Subcutaneous abdominal adipose tissue (tissue), 5 donors: Measurements from ENCODE around the gene RRAD.

ENCODE experiments used
- H3K27ac ChIP-seq: one replicate; pipeline ENCODE4 v1.7.0; 2013; ENCODE audit warnings: low read depth, mild to moderate bottlenecking, inconsistent platforms, low read length, moderate library complexity
- H3K27me3 ChIP-seq, 5 donors: one replicate each; pipeline ENCODE4 v1.7.0; 2013; ENCODE audit warnings: low read length in 5 of 5, inconsistent platforms in 1 of 5; ENCODE audit not compliant: control insufficient read depth in 5 of 5, insufficient read depth in 4 of 5
- H3K36me3 ChIP-seq, 5 donors: one replicate each; pipeline ENCODE4 v1.7.0; 2013; ENCODE audit warnings: low read length in 5 of 5; ENCODE audit not compliant: control insufficient read depth in 5 of 5, insufficient read depth in 5 of 5
- H3K4me1 ChIP-seq, 5 donors: one replicate each; pipeline ENCODE4 v1.7.0; 2013; ENCODE audit warnings: low read length in 5 of 5, mild to moderate bottlenecking in 3 of 5, moderate library complexity in 1 of 5; ENCODE audit not compliant: control insufficient read depth in 5 of 5, insufficient read depth in 5 of 5
- H3K4me3 ChIP-seq, 5 donors: one replicate each; pipeline ENCODE4 v1.7.0; 2013; ENCODE audit warnings: low read length in 5 of 5, low read depth in 1 of 5
- H3K9ac ChIP-seq, 5 donors: one replicate each; pipeline ENCODE4 v1.7.0; 2013; ENCODE audit warnings: low read length in 5 of 5, mild to moderate bottlenecking in 4 of 5, moderate library complexity in 3 of 5
- H3K9me3 ChIP-seq, 5 donors: one replicate each; pipeline ENCODE4 v1.7.0; 2013; ENCODE audit warnings: low read length in 5 of 5; ENCODE audit not compliant: control insufficient read depth in 5 of 5
- donor health status: healthy.
- donor health status: healthy.
- donor health status: healthy.
- donor health status: healthy.
- donor health status: healthy.

RRAD gene

GRCh38 chr16:66910175-66910940, 15.0 kb downstream of the RRAD start:
- no peak overlapping the region for H3K9ac ChIP-seq
- no peak overlapping the region for H3K27ac ChIP-seq
- no peak overlapping the region for H3K4me3 ChIP-seq

DNA sequence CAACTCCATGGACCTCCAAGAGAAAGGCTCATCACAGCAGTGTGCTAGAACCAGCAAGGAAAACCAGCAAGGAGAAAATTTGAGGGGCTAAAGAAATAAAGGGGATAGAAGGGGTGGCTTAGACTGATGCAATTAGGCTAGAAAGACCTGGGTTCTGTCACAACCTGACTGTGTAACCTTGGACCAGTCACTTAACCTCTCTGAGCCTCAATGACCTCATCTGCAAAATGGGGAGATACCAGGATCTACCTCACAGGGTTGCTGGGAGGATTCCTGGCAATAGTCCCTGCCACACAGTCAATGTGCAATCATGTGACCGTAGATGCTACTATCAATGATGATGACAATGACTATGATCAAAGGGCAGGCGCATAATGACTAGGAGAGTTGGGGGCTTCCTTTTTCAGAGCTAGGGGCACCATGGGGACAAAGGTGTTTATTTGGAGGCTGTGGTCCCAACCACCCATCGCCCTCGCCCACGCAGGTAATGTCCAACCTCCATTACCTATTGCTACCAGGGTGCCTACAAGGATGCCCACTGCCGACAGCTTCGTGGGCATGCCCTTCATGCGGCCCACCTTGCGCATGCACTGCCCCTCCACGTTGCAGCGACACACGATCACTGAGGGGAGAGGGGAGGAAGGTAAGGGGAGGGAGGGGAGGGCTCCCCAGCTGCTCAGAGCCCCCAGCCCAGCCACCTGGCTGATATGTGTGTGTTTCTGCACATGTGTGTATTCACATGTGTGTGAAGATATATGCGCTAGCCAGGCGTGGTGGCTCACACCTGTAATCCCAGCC, 16.4 kb downstream of the RRAD start:
- H3K9me3 ChIP-seq: no peaks in the 10 kb centered on the region
- peaks cover 0 to 1% (median 0%) of the 10 kb centered on the region in 5 donors for H3K4me1 ChIP-seq
- H3K27ac ChIP-seq: no peak overlapping the region
- peaks cover 0 to 20% (median 7%) of the 10 kb centered on the region in 5 donors for H3K27me3 ChIP-seq
- no peaks in the 10 kb centered on the region for H3K36me3 ChIP-seq
- no peak overlapping the region for H3K4me3 ChIP-seq
- no peak overlapping the region for H3K9ac ChIP-seq

More at GRCh38 chr16:66910175-66910940, 15.0 kb downstream of the RRAD start:
- no peaks in the 10 kb centered on the region for H3K36me3 ChIP-seq
- H3K9me3 ChIP-seq: no peaks in the 10 kb centered on the region
- H3K27me3 ChIP-seq: peaks cover 0 to 25% (median 13%) of the 10 kb centered on the region in 5 donors
- peaks cover 0 to 1% (median 0%) of the 10 kb centered on the region in 5 donors for H3K4me1 ChIP-seq

DNA sequence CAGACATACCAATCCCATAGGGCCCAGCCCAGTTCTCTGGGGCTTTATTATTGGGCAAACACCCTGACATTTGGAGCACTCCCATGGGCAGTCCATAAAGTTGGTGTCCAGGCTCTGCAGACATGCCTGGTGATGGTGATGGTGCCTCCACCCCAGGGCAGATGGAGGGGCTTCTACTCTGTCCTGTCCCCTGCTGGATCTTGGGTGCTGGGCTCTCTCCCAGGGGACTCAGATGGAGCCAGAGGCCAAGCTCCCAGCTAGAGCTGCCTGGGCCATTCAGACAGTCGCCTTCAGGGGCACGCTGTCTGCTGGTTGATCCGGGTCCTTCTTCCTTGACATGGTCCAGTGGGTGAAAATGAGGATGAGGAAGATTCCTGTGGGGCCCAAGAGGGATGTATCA, 17.2 kb downstream of the RRAD start:
- no peak overlapping the region for H3K9ac ChIP-seq

DNA sequence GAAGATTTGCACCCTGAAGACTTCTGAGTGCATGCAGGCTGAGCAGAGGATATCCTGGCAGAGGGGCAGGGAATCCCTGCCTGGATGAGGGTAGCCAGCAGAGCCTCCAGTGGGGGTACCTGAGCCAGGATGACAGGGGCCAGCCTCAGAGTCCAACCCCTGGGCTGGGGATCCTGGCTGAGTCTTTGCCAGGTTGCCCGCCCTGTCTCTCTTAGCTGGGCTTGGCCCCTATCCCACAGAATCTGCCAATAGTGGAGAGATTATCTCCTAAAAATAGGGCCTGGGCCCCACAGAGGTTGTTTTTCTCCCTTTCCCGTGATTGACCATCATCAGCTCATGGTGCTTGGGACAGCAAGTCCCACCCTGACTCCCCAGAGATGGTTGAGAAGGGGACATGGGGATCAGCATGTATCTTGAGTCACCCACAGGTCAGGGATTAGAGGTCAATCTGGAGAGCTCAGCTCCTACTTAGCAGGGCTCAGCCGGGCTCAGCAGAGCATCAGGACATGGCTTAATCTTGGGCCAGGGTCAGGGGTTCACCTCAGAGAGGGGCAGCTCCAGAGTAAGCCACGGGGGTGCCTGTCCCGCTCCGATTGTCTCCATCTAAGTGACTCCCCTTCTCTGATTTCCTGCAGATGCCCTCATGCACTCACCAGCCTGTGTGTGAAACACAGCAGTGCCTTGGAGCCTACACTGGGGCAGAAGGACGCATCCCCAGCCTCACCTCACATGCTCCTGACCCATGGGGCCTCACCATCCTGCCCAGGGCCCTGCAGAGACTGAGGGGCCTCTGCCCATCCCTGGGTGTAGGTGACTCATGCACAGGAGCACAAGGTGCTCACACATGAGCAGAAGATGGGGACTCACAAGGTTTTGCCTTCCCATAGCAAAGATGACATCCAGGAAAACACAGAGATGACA, 18.2 kb downstream of the RRAD start:
- Histone ChIP-seq H3K4me3 (no peak overlapping the region), H3K27ac (no peak overlapping the region), H3K9me3 (no peaks in the 10 kb centered on the region), H3K9ac (no peak overlapping the region), H3K27me3 (peaks cover 0 to 11% (median 4%) of the 10 kb centered on the region in 5 donors), H3K4me1 (peaks cover 0 to 1% (median 0%) of the 10 kb centered on the region in 5 donors), H3K36me3 (no peaks in the 10 kb centered on the region)

More for the DNA sequence above, 17.2 kb downstream of the RRAD start:
- Histone ChIP-seq H3K4me1 (peaks cover 0 to 1% (median 0%) of the 10 kb centered on the region in 5 donors), H3K4me3 (no peak overlapping the region), H3K36me3 (no peaks in the 10 kb centered on the region), H3K27ac (no peak overlapping the region), H3K27me3 (peaks cover 0 to 18% (median 7%) of the 10 kb centered on the region in 5 donors), H3K9me3 (no peaks in the 10 kb centered on the region)

DNA sequence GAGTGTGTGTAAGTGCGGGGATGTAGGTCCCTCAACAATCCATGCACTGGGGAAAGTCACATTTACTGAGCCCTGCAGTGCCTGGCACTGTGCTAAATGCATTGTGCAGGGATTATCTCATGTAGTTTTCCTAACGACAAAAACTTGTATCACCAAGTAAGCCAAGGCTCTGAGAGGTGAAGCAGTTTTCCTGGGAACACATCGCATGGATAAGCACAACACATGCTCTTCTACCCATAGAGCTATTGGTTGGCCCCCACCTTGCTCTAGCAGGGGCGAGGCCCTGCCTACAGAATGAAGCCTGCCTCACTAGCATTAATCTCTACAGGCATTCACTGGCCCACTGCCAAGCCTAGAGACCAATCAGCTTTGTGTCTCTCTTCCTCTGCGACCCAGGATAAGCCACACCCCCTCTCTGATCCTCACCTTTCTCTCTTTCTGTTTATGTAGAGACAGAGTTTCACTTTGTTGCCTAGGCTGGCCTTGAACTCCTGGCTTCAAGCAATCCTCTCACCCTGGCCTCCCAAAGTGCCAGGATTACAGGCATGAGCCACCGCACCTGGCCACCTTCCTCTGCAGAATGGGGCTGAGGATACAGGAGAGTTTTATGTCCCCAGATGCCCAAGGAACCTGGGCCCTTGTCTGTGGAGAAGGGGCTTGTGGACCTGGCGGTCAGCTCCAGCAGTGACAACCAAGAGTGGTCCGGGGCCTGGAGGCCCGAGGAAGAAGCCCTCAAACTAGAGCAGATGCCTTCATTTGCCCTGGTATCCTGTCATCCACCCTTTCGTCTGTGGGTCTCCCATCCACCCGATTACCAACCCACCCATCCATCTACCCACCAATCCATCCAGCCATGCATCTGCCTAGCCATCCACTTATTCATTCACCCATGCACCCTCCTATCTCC, 19.4 kb downstream of the RRAD start:
- no peak overlapping the region for H3K4me3 ChIP-seq
- H3K36me3 ChIP-seq: no peaks in the 10 kb centered on the region
- H3K27me3 ChIP-seq: peaks cover 0 to 10% (median 4%) of the 10 kb centered on the region in 5 donors
- no peak overlapping the region for H3K9ac ChIP-seq
- no peaks in the 10 kb centered on the region for H3K9me3 ChIP-seq
- H3K4me1 ChIP-seq: peaks cover 0 to 6% (median 1%) of the 10 kb centered on the region in 5 donors
- no peak overlapping the region for H3K27ac ChIP-seq

DNA sequence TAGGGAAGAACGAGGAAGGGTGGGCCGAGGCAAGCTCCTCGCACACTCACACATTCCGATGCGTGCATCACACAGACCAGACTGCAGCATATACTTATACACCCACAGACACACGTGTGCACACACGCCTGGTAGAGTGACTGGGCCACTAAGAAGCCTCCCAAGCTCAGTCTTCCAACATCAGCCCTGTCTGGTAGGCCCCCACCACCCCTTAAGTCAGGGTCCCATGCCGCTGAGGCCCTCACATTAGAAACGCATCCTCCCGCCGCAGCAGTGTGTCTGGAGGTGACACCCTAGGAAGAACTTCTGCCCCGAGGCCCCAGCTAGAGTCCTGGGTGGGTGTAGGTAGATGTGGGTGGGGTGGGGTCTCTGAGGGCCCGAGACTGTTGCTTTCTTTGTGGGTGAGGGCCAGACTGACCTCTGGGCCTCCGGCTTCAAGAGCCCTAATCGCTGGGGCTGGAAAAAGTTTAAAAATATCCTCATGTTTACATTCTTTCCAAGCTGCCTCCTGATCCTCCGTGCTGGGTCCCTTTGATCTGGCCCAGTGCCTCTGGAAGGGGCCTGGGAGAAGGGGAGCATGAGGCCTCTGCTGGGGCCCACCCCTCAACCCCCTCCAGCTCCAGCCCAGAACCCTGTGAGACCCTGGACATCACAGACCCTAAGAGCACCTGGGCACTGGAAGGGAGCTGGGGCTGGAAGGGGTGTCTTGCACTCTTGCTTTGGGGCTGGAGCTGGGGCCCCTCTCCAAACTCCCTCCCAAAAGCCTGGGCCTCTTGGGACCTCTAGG, 20.3 kb downstream of the RRAD start:
- Histone ChIP-seq H3K9ac (no peak overlapping the region), H3K27ac (no peak overlapping the region), H3K9me3 (no peaks in the 10 kb centered on the region)

GRCh38 chr16:66904428-66904845, 20.9 kb downstream of the RRAD start:
- Histone ChIP-seq H3K4me1 (peaks cover 0 to 20% (median 11%) of the 10 kb centered on the region in 5 donors), H3K27ac (no peak overlapping the region), H3K9me3 (no peaks in the 10 kb centered on the region), H3K27me3 (peaks cover 0 to 2% (median 0%) of the 10 kb centered on the region in 5 donors), H3K36me3 (no peaks in the 10 kb centered on the region), H3K9ac (no peak overlapping the region), H3K4me3 (no peak overlapping the region)

More for the DNA sequence above, 20.3 kb downstream of the RRAD start:
- Histone ChIP-seq H3K4me1 (peaks cover 1 to 14% (median 4%) of the 10 kb centered on the region in 5 donors), H3K4me3 (no peak overlapping the region), H3K27me3 (peaks cover 0 to 5% (median 2%) of the 10 kb centered on the region in 5 donors), H3K36me3 (no peaks in the 10 kb centered on the region)

- peaks cover 0 to 23% (median 13%) of the 10 kb centered on the region in 5 donors for H3K4me1 ChIP-seq
- H3K9ac ChIP-seq: no peak overlapping the region
- H3K4me3 ChIP-seq: no peak overlapping the region
- H3K36me3 ChIP-seq: no peaks in the 10 kb centered on the region
- no peak overlapping the region for H3K27ac ChIP-seq
- H3K27me3 ChIP-seq: peaks cover 0 to 2% (median 0%) of the 10 kb centered on the region in 5 donors
- H3K9me3 ChIP-seq: no peaks in the 10 kb centered on the region
Observed at GRCh38 chr16:66903544-66904427, 21.5 kb downstream of the RRAD start.
